BE2C (cell line): ENCODE measurements around the gene AMPH.

Source experiments
- DNase-seq: peaks from one replicate; pipeline ENCODE4 v3.0.0-alpha.2; 2020
- H3K27me3 ChIP-seq: fragments of 250-450 bp; sonication (Bioruptor Pico); 2 replicates; pipeline ENCODE4 v1.5.1; 2020; ENCODE audit warnings: mild to moderate bottlenecking
- H3K36me3 ChIP-seq: fragments of 250-450 bp; sonication (Bioruptor Pico); 2 replicates; pipeline ENCODE4 v1.5.1; 2020; ENCODE audit warnings: mild to moderate bottlenecking
- H3K4me1 ChIP-seq: fragments of 250-450 bp; sonication (Bioruptor Pico); 2 replicates; pipeline ENCODE4 v1.5.1; 2020
- H3K4me3 ChIP-seq: 2 replicates; pipeline ENCODE4 v1.5.1; 2011; ENCODE audit warnings: low read depth, low read length
- H3K9me3 ChIP-seq: fragments of 250-450 bp; sonication (Bioruptor Pico); 2 replicates; pipeline ENCODE4 v1.5.1; 2020
- TF ChIP-seq, protein P1 (sequence below): IDR thresholded peaks from 2 replicates; pipeline ENCODE4 v1.5.1; 2012; ENCODE audit warnings: mild to moderate bottlenecking, low read depth, low read length

The AMPH gene

DNA sequence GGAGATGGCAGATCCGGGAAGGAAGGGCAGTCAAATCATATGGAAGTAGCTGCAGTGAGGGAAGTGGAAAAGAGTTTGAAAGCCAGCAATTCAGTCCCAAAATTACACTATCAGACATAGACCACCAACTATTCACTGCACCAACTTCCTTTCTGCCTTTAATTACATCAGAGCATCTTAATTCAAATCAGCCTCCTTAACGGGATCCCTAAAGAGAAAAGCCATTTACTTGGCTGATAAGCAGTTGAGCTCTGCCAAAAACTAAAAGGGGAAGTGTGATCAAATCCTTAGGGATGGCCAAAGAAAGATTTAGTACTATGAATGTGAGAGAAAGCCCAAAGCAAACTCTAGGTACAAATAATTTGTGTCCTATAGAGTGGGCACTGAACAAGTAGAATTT, 110.4 kb downstream of the AMPH start:
- Histone ChIP-seq H3K4me1 (no peaks in the 10 kb centered on the region), H3K27me3 (no peaks in the 10 kb centered on the region), H3K36me3 (no peaks in the 10 kb centered on the region), H3K9me3 (no peaks in the 10 kb centered on the region), H3K4me3 (no peak overlapping the region)
- DNase-seq, result no peak
- TF ChIP-seq, protein P1, sequence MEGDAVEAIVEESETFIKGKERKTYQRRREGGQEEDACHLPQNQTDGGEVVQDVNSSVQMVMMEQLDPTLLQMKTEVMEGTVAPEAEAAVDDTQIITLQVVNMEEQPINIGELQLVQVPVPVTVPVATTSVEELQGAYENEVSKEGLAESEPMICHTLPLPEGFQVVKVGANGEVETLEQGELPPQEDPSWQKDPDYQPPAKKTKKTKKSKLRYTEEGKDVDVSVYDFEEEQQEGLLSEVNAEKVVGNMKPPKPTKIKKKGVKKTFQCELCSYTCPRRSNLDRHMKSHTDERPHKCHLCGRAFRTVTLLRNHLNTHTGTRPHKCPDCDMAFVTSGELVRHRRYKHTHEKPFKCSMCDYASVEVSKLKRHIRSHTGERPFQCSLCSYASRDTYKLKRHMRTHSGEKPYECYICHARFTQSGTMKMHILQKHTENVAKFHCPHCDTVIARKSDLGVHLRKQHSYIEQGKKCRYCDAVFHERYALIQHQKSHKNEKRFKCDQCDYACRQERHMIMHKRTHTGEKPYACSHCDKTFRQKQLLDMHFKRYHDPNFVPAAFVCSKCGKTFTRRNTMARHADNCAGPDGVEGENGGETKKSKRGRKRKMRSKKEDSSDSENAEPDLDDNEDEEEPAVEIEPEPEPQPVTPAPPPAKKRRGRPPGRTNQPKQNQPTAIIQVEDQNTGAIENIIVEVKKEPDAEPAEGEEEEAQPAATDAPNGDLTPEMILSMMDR, result no peak

DNA sequence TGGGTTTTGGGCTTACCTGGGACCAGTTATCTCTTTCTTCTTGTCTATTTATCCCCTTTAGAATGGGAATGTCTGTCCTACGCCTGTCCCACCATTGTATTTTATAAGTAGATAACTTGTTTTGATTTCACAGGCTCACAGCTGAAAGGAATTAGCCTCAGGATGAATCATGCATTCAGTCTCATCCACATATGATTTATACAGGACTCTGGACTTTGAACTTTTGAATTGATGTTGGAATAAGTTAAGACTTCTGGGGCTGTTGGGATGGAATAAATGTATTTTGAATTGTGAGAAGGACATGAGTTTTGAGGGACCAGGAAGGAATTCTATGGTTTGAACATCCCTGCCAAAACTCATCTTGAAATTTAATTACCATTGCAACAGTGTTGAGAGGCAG, 112.6 kb downstream of the AMPH start:
- Histone ChIP-seq H3K36me3 (no peaks in the 10 kb centered on the region), H3K9me3 (no peaks in the 10 kb centered on the region), H3K4me3 (no peak overlapping the region), H3K27me3 (no peaks in the 10 kb centered on the region), H3K4me1 (no peaks in the 10 kb centered on the region)
- TF ChIP-seq, protein P1, result no peak
- DNase-seq, result no peak

DNA sequence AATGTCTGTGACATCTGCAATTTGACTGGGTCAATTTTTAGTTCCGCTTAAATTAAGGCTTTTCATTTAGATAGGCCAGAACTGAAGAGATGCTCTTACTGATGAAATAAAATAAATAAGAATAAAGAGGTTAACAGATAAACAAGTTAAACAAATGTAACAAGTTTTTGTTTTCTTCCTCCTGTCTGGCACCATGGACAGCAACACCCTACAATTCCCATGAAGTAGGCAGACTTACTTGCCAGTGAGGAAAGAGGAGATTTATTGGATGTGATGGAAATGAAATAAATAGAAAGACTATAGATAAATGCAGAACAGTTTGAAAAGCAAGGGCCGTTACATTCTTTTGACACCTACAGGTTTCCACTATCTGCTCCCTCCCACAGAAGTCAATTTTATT, 118.5 kb downstream of the AMPH start:
- TF ChIP-seq, protein P1, result no peak
- H3K27me3 ChIP-seq, result no peaks in the 10 kb centered on the region
- no peaks in the 10 kb centered on the region for H3K9me3 ChIP-seq
- no peak overlapping the region for H3K4me3 ChIP-seq
- DNase-seq, result no peak
- no peaks in the 10 kb centered on the region for H3K36me3 ChIP-seq
- H3K4me1 ChIP-seq, result no peaks in the 10 kb centered on the region

DNA sequence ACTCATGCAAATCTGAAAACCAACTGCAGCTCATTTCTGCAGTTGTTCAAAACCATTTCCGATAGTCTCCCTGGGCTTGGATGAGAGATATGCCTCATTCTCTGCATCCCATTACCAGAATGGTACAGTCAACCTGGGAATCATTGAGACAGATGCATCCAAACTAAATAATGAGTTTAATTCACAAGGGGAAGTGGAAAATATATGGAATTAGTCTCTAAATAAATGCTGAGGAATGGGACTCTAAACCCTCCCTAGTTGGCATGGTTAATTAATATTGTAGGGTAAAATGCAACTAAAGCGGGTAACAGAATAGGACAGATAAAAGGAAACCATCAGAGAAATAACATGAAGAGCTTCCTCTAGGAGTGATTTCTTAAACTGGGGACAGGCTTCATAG, 118.9 kb downstream of the AMPH start:
- no peak for DNase-seq
- Histone ChIP-seq H3K36me3 (no peaks in the 10 kb centered on the region), H3K9me3 (no peaks in the 10 kb centered on the region), H3K4me3 (no peak overlapping the region), H3K27me3 (no peaks in the 10 kb centered on the region), H3K4me1 (no peaks in the 10 kb centered on the region)
- TF ChIP-seq, protein P1, result no peak

DNA sequence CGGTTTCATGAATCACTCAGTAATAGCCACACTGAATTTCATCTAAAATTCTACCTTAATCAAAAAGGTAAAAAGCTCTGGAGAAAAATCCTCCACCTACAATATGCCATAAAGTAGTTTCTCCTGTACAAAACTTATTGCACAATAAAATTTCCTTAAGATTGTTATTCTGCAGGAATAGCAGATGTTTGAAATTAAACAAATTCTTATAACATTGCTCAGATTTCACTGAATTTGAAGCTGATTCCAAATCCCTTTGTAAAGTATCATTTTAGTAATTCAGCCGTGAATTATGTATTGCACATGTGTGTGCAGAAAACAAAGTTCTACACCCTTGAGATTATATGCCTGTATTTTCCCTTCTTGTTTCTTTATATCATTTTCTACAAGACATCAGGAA, 123.8 kb downstream of the AMPH start:
- no peaks in the 10 kb centered on the region for H3K4me1 ChIP-seq
- TF ChIP-seq, protein P1, result no peak
- H3K9me3 ChIP-seq, result no peaks in the 10 kb centered on the region
- no peaks in the 10 kb centered on the region for H3K36me3 ChIP-seq
- H3K27me3 ChIP-seq, result no peaks in the 10 kb centered on the region
- no peak overlapping the region for H3K4me3 ChIP-seq
- no peak for DNase-seq

DNA sequence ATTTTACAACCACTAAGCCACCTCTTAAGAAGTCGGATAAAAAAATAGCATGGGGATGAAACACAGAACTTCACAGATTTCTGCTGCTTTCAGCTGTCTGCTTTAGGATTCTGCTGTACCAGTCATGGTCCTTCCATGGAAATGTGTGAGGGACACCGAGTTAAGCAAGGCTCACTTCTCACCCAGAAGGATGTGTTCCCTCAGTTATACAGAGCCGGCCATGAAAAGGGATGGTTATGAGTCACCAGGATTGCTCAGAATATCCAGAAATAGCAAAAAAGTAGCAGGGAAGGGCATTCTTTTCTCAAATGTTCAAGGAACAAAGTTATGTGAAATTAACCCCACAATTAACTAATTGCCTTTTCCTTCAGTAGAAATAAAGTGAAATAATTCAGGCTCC, 124.4 kb downstream of the AMPH start:
- DNase-seq, result no peak
- Histone ChIP-seq H3K4me3 (no peak overlapping the region), H3K36me3 (no peaks in the 10 kb centered on the region), H3K4me1 (no peaks in the 10 kb centered on the region), H3K9me3 (no peaks in the 10 kb centered on the region), H3K27me3 (no peaks in the 10 kb centered on the region)
- TF ChIP-seq, protein P1, result no peak
